Fibroblast of lung (primary cell): ENCODE results near the gene ATP4A. TPM values are rescaled to one million over a fixed set of nuclear protein-coding genes. Genes with fewer than 3 reads are reported as not detected.

Experiments
- DNase-seq, 2 donors: peaks; one replicate each; pipeline versions ENCODE4 v3.0.0 to v3.0.0-alpha.2; 2010; ENCODE audit warnings: low read depth in 2 of 2
- H2AFZ ChIP-seq: 2 replicates; pipeline ENCODE4 v1.5.1; 2012; ENCODE audit warnings: low read length, control low read depth, inconsistent platforms
- H3K27ac ChIP-seq: 2 replicates; pipeline ENCODE4 v1.5.1; 2011; ENCODE audit warnings: low read length, control low read depth; ENCODE audit not compliant: insufficient read depth
- H3K27me3 ChIP-seq: 2 replicates; pipeline ENCODE4 v1.5.1; 2011; ENCODE audit warnings: mild to moderate bottlenecking, low read length; ENCODE audit not compliant: control insufficient read depth, insufficient read depth
- H3K36me3 ChIP-seq: 2 replicates; pipeline ENCODE4 v1.5.1; 2011; ENCODE audit warnings: low read length; ENCODE audit not compliant: control insufficient read depth, insufficient read depth
- H3K4me1 ChIP-seq: 2 replicates; pipeline ENCODE4 v1.5.1; 2011; ENCODE audit warnings: low read length; ENCODE audit not compliant: control insufficient read depth, insufficient read depth; ENCODE audit errors: extremely low read depth
- H3K4me2 ChIP-seq: 2 replicates; pipeline ENCODE4 v1.5.1; 2011; ENCODE audit warnings: low read length, control low read depth; ENCODE audit not compliant: insufficient read depth; ENCODE audit errors: extremely low read depth
- H3K4me3 ChIP-seq, 4 experiments: fragments of 200-600 bp in 1 of 4; sonication (generic) in 1 of 4; replicated peaks in 1 of 4; 2 replicates each; pipeline ENCODE4 v1.5.1; 2011 to 2016; ENCODE audit warnings: low read length in 4 of 4, low read depth in 3 of 4, mild to moderate bottlenecking in 3 of 4, control low read depth in 2 of 4, inconsistent platforms in 1 of 4, mixed read lengths in 1 of 4; ENCODE audit not compliant: insufficient read depth in 1 of 4; ENCODE audit errors: control extremely low read depth in 1 of 4
- H3K79me2 ChIP-seq: 2 replicates; pipeline ENCODE4 v1.5.1; 2012; ENCODE audit warnings: mild to moderate bottlenecking, low read length, inconsistent platforms; ENCODE audit not compliant: control insufficient read depth, insufficient read depth
- H3K9ac ChIP-seq: 2 replicates; pipeline ENCODE4 v1.5.1; 2011; ENCODE audit warnings: mild to moderate bottlenecking, low read length, control low read depth; ENCODE audit not compliant: insufficient read depth
- H3K9me3 ChIP-seq: 2 replicates; pipeline ENCODE4 v1.5.1; 2012; ENCODE audit warnings: low read depth, low read length; ENCODE audit not compliant: control insufficient read depth, insufficient read depth
- H4K20me1 ChIP-seq: 2 replicates; pipeline ENCODE4 v1.5.1; 2011; ENCODE audit warnings: low read length; ENCODE audit not compliant: control insufficient read depth, insufficient read depth; ENCODE audit errors: extremely low read depth
- CTCF ChIP-seq, 2 donors: IDR thresholded peaks in 1 of 2; conservative IDR thresholded peaks in 1 of 2; 1 replicate in 1 of 2; 2 replicates in 1 of 2; pipeline ENCODE4 v1.5.1; 2011 to 2012; ENCODE audit warnings: low read length in 2 of 2, control low read depth in 1 of 2, inconsistent platforms in 1 of 2, low read depth in 1 of 2, mild to moderate bottlenecking in 1 of 2
- EZH2 ChIP-seq: IDR thresholded peaks from 2 replicates; pipeline ENCODE4 v1.5.1; 2012; ENCODE audit warnings: low read length, control low read depth, mild to moderate bottlenecking; ENCODE audit errors: missing control alignments
- polyA plus RNA-seq, 2 donors: library from polyadenylated mRNA; depleted of rRNA in 1 of 2; stranded (reverse) in 1 of 2; unstranded in 1 of 2; fragments of >200 nt; gene quantifications; 2 replicates each; pipeline ENCODE4 v1.2.1, GENCODE V29; 2011 to 2012; ENCODE audit warnings: missing spikeins in 1 of 2
- total RNA-seq: library from RNA; depleted of rRNA; stranded (reverse); fragments of >200 nt; gene quantifications from 2 replicates; pipeline ENCODE4 v1.2.1, GENCODE V29; 2014

ATP4A gene
- total and polyA plus RNA-seq, 2 donors (not counting 1 experiment from before 2014, with no cell fraction given) = not detected

- peaks cover 18% of the 10 kb centered on the region for H3K79me2 ChIP-seq
- peak overlapping the region; percentile 61 for H3K4me2 ChIP-seq
- H3K27me3 ChIP-seq = no peaks in the 10 kb centered on the region
- no peak for DNase-seq
- H3K4me3 ChIP-seq = peak overlapping the region; percentile 67 to 91 (median 72)
- peaks cover 5% of the 10 kb centered on the region for H3K4me1 ChIP-seq
- H3K36me3 ChIP-seq = peaks cover 1% of the 10 kb centered on the region
- peak overlapping the region; percentile 86 for H3K27ac ChIP-seq
- no peak for TF ChIP-seq EZH2
- no peak for TF ChIP-seq CTCF (conservative IDR thresholded peaks at IDR 0.05 in 1 of 2, IDR thresholded peaks at IDR 0.05 in 1 of 2; ENCODE audit: low read depth in 1 of 2, low read length in 2 of 2)
- no peak overlapping the region for H2AFZ ChIP-seq
- H3K9ac ChIP-seq = no peak overlapping the region
- H3K9me3 ChIP-seq = no peaks in the 10 kb centered on the region
- H4K20me1 ChIP-seq = no peaks in the 10 kb centered on the region
Observed at GRCh38 chr19:35546532-35546931, 16.9 kb downstream of the ATP4A start.

GRCh38 chr19:35545855-35546381 lies 17.5 kb downstream of the ATP4A start:
- no peaks in the 10 kb centered on the region for H3K27me3 ChIP-seq
- DNase-seq = peak; percentile 3 to 18
- H3K79me2 ChIP-seq = peaks cover 18% of the 10 kb centered on the region
- peak overlapping the region; percentile 67 to 91 (median 72) for H3K4me3 ChIP-seq
- no peaks in the 10 kb centered on the region for H3K9me3 ChIP-seq
- H3K4me1 ChIP-seq = peaks cover 5% of the 10 kb centered on the region
- H3K36me3 ChIP-seq = peaks cover 1% of the 10 kb centered on the region
- no peaks in the 10 kb centered on the region for H4K20me1 ChIP-seq
- H3K27ac ChIP-seq = peak overlapping the region; percentile 86
- H3K9ac ChIP-seq = peak overlapping the region; percentile 97
- peak overlapping the region; percentile 61 for H3K4me2 ChIP-seq
- TF ChIP-seq EZH2 = no peak
- TF ChIP-seq CTCF (conservative IDR thresholded peaks at IDR 0.05 in 1 of 2, IDR thresholded peaks at IDR 0.05 in 1 of 2; ENCODE audit: low read depth in 1 of 2, low read length in 2 of 2) = no peak
- peak overlapping the region; percentile 77 for H2AFZ ChIP-seq

GRCh38 chr19:35545001-35545854 lies 18.2 kb downstream of the ATP4A start, which contains the start of gene TMEM147:
TSS of gene TMEM147 (plus strand) at chr19:35545626. CDS start at chr19:35545740, 114 bp downstream.
- DNase-seq = peak; percentile 84 to 87

More at GRCh38 chr19:35545001-35545854, 18.2 kb downstream of the ATP4A start, which contains the start of gene TMEM147:
- Histone ChIP-seq H4K20me1 (no peaks in the 10 kb centered on the region), H3K4me3 (peak within 1 kb of the TSS; percentile 71 to 91 (median 74)), H3K27me3 (no peaks in the 10 kb centered on the region), H3K79me2 (peaks cover 18% of the 10 kb centered on the region), H3K36me3 (peaks cover 1% of the 10 kb centered on the region), H3K9ac (peak within 1 kb of the TSS; percentile 97), H2AFZ (peak within 1 kb of the TSS; percentile 77), H3K27ac (peak within 1 kb of the TSS; percentile 86), H3K4me1 (peaks cover 5% of the 10 kb centered on the region), H3K4me2 (peak within 1 kb of the TSS; percentile 83), H3K9me3 (no peaks in the 10 kb centered on the region)
- TF ChIP-seq EZH2 = no peak
- no peak for TF ChIP-seq CTCF (conservative IDR thresholded peaks at IDR 0.05 in 1 of 2, IDR thresholded peaks at IDR 0.05 in 1 of 2; ENCODE audit: low read depth in 1 of 2, low read length in 2 of 2)
